HepG2 (cell line): Measurements from ENCODE around the gene KDM2B. TPM values are rescaled to one million over a fixed set of nuclear protein-coding genes. Genes with fewer than 3 reads are reported as not detected.

Experiments
- CENPX ChIP-seq: sonication (generic); formaldehyde crosslinking; IDR thresholded peaks from 2 replicates; pipeline ENCODE4 v1.9.0; 2021; ENCODE audit warnings: mild to moderate bottlenecking, missing genetic modification reagents, moderate library complexity
- FOXJ3 ChIP-seq: sonication (generic); formaldehyde crosslinking; IDR thresholded peaks from 2 replicates; pipeline ENCODE4 v1.4.0; 2020; ENCODE audit warnings: missing genetic modification reagents, mild to moderate bottlenecking, borderline replicate concordance
- FOXK1 ChIP-seq: sonication (generic); formaldehyde crosslinking; IDR thresholded peaks from 2 replicates; pipeline ENCODE4 v1.4.0; 2020; ENCODE audit warnings: low read depth, missing genetic modification reagents, borderline replicate concordance
- KLF15 ChIP-seq: sonication (generic); formaldehyde crosslinking; IDR thresholded peaks from 2 replicates; pipeline ENCODE4 v1.8.1; 2023; ENCODE audit warnings: borderline replicate concordance, mild to moderate bottlenecking, inconsistent platforms, missing genetic modification reagents, mixed read lengths
- MED8 ChIP-seq: sonication (generic); formaldehyde crosslinking; IDR thresholded peaks from 2 replicates; pipeline ENCODE4 v1.8.1; 2023; ENCODE audit warnings: mild to moderate bottlenecking, missing genetic modification reagents; ENCODE audit not compliant: insufficient replicate concordance
- NRL ChIP-seq: sonication (generic); formaldehyde crosslinking; IDR thresholded peaks from 2 replicates; pipeline ENCODE4 v1.5.0; 2020; ENCODE audit warnings: missing genetic modification reagents, mild to moderate bottlenecking, moderate library complexity, borderline replicate concordance
- WIZ ChIP-seq: sonication (generic); formaldehyde crosslinking; IDR thresholded peaks from 2 replicates; pipeline ENCODE4 v1.5.1; 2020; ENCODE audit warnings: mild to moderate bottlenecking, missing genetic modification reagents
- ZNF124 ChIP-seq: sonication (generic); formaldehyde crosslinking; IDR thresholded peaks from 2 replicates; pipeline ENCODE4 v1.4.0; 2020; ENCODE audit warnings: missing genetic modification reagents
- ZNF280B ChIP-seq: sonication (generic); formaldehyde crosslinking; IDR thresholded peaks from 2 replicates; pipeline ENCODE4 v1.5.0; 2020; ENCODE audit warnings: missing genetic modification reagents, mild to moderate bottlenecking, borderline replicate concordance
- ZNF3 ChIP-seq: IDR thresholded peaks from 2 replicates; pipeline ENCODE4 v1.7.0; 2017; ENCODE audit warnings: inconsistent platforms
- ZNF547 ChIP-seq: sonication (generic); formaldehyde crosslinking; IDR thresholded peaks from 2 replicates; pipeline ENCODE4 v1.5.1; 2020; ENCODE audit warnings: mild to moderate bottlenecking, missing genetic modification reagents
- ZNF652 ChIP-seq: IDR thresholded peaks from 2 replicates; pipeline ENCODE4 v1.6.1; 2016; ENCODE audit warnings: low read depth, borderline replicate concordance
- polyA plus RNA-seq, 8 experiments: library from polyadenylated mRNA; depleted of rRNA in 3 of 8; stranded (reverse) in 7 of 8; unstranded in 1 of 8; fragments of >200 nt; fragmentation: Illumina TruSeq in 4 of 8; extraction: Trizol in 4 of 8; gene quantifications; 2 replicates each; pipeline versions ENCODE4 v1.2.1 to v1.2.3, GENCODE V29; 2011 to 2016; ENCODE audit warnings: low read depth in 4 of 8, missing spikeins in 1 of 8, mixed read lengths in 1 of 8; ENCODE audit not compliant: insufficient read depth in 1 of 8
- total RNA-seq, 5 experiments: library from RNA; depleted of rRNA; stranded (reverse); fragments of >200 nt; fragmentation: Illumina TruSeq; extraction: Trizol; gene quantifications; 2 replicates each; pipeline ENCODE4 v1.2.3, GENCODE V29; 2016; ENCODE audit warnings: low read depth in 1 of 5
- TF ChIP-seq, protein P1 (sequence below): sonication (generic); formaldehyde crosslinking; IDR thresholded peaks from 2 replicates; pipeline ENCODE4 v1.4.0; 2020; ENCODE audit warnings: missing genetic modification reagents, borderline replicate concordance
- TF ChIP-seq, protein P2 (sequence below): sonication (generic); formaldehyde crosslinking; IDR thresholded peaks from 2 replicates; pipeline ENCODE4 v1.8.1; 2023; ENCODE audit warnings: mild to moderate bottlenecking, moderate library complexity, missing genetic modification reagents
- TF ChIP-seq, protein P3 (sequence below): sonication (generic); formaldehyde crosslinking; IDR thresholded peaks from 2 replicates; pipeline ENCODE4 v1.4.0; 2020; ENCODE audit warnings: missing genetic modification reagents, mild to moderate bottlenecking, borderline replicate concordance
- TF ChIP-seq, protein P4 (sequence below): sonication (generic); formaldehyde crosslinking; IDR thresholded peaks from 2 replicates; pipeline ENCODE4 v1.4.0; 2020; ENCODE audit warnings: mild to moderate bottlenecking, low read depth, missing genetic modification reagents

Gene KDM2B
- total and polyA plus RNA-seq, 2 of the 13 experiments (the other 11 are each of a cell fraction or from before 2014, with no cell fraction given), result 17.5 to 26.1 TPM

DNA sequence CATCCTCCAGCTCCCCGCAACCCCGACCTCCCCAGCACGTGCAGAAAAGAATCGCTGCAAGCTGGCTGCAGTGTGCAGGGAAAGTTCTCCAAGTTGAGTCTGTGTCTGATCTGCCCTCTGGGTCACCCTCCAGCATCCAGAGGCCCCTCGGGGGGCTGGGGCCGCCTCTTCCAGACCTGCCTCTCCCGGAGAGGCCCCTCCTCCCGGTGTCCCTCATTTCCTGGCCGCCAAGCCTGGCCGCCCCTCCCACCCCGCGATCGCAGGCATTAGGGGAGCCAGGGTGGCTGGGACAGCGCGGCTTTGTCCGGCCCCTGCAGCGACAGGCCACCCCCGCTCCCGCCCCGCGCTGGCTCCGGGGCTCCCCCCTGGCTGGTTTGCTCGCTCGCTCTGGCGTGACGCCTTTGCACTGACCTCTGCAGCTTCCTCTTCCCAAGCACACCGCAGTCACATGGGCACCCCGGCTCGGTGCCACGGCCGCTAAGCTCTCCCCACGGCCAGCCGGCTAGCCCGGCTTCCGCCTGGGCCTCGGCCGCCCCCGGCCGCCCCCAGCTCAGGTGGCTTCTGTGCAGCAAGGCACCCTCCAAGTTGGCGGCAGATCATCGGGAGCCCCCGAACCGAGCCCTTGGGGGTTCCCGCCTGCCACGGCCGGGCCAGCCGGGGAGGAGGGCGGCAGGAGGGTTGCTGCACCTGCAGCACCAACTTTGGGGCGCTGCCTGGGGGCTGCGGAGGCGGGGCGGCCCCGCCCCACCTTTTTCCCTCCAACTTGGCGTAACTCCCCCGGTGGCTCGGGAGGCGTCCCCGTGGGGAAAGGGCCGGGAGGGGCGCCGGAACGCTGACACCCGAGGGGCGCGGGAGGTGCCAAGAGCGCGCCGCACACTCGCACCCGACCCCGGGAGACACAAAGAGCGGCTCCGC, 43.7 kb downstream of the KDM2B start (continued):
- TF ChIP-seq, protein P1, sequence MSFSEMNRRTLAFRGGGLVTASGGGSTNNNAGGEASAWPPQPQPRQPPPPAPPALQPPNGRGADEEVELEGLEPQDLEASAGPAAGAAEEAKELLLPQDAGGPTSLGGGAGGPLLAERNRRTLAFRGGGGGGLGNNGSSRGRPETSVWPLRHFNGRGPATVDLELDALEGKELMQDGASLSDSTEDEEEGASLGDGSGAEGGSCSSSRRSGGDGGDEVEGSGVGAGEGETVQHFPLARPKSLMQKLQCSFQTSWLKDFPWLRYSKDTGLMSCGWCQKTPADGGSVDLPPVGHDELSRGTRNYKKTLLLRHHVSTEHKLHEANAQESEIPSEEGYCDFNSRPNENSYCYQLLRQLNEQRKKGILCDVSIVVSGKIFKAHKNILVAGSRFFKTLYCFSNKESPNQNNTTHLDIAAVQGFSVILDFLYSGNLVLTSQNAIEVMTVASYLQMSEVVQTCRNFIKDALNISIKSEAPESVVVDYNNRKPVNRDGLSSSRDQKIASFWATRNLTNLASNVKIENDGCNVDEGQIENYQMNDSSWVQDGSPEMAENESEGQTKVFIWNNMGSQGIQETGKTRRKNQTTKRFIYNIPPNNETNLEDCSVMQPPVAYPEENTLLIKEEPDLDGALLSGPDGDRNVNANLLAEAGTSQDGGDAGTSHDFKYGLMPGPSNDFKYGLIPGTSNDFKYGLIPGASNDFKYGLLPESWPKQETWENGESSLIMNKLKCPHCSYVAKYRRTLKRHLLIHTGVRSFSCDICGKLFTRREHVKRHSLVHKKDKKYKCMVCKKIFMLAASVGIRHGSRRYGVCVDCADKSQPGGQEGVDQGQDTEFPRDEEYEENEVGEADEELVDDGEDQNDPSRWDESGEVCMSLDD (CRISPR knock-in tag), result peak; percentile 95; the same call in 1 of the 2 replicates
- TF ChIP-seq FOXJ3, result peak; percentile 29; the same call in 1 of the 2 replicates
- TF ChIP-seq, protein P2, sequence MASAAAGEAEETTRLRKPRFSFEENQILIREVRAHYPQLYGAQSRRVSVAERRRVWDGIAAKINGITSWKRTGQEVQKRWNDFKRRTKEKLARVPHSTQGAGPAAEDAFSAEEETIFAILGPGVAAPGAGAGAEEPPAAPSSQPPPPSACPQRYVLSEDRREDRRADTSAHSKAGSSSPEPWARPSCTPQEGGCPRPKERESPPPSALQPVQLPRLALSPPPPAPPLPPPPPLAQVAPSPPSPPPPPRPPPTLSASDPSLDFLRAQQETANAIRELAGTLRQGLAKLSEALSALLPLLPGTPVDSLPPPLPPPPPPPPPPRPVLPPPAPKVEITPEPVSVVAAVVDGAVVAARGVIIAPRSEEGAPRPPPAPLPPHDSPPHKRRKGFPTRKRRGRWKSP (CRISPR knock-in tag), result peak; percentile 95
- peak; percentile 92; the same call in 1 of the 2 replicates for TF ChIP-seq ZNF547 (CRISPR knock-in tag)
- TF ChIP-seq, protein P3, sequence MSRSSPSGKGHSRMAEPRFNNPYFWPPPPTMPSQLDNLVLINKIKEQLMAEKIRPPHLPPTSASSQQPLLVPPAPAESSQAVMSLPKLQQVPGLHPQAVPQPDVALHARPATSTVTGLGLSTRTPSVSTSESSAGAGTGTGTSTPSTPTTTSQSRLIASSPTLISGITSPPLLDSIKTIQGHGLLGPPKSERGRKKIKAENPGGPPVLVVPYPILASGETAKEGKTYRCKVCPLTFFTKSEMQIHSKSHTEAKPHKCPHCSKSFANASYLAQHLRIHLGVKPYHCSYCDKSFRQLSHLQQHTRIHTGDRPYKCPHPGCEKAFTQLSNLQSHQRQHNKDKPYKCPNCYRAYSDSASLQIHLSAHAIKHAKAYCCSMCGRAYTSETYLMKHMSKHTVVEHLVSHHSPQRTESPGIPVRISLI, result peak; percentile 55
- no peak for TF ChIP-seq ZNF3
- TF ChIP-seq NRL, result peak; percentile 90
- TF ChIP-seq ZNF124 (CRISPR knock-in tag), result peak; percentile 100
- 0 out of 2 replicates have a peak, but pooled peaks have one; percentile 73 for TF ChIP-seq KLF15
- TF ChIP-seq WIZ (CRISPR knock-in tag), result peak; percentile 91
- TF ChIP-seq FOXK1 (CRISPR knock-in tag), result peak; percentile 38; the same call in 1 of the 2 replicates
- TF ChIP-seq CENPX, result no peak
- TF ChIP-seq, protein P4, sequence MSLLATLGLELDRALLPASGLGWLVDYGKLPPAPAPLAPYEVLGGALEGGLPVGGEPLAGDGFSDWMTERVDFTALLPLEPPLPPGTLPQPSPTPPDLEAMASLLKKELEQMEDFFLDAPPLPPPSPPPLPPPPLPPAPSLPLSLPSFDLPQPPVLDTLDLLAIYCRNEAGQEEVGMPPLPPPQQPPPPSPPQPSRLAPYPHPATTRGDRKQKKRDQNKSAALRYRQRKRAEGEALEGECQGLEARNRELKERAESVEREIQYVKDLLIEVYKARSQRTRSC, result peak; percentile 89; the same call in 1 of the 2 replicates
- no peak for TF ChIP-seq ZNF652 (CRISPR knock-in tag)
- peak; percentile 43 for TF ChIP-seq MED8
- TF ChIP-seq ZNF280B (CRISPR knock-in tag), result no peak; the same call in 1 of the 2 replicates
